Transverse colon (tissue), 4 donors: ENCODE measurements around the gene AURKAIP1. TPM values are rescaled to one million over a fixed set of nuclear protein-coding genes. Genes with fewer than 3 reads are reported as not detected.

ENCODE experiments used
- DNase-seq: peaks from one replicate; pipeline ENCODE4 v3.0.0-alpha.2; 2019
- H3K27ac ChIP-seq, 4 donors: fragments of 200-600 bp; sonication (generic); 2 replicates each; pipeline ENCODE4 v1.5.1; 2016 to 2018; ENCODE audit warnings: inconsistent platforms in 4 of 4
- H3K27me3 ChIP-seq: fragments of 200-600 bp; sonication (generic); 2 replicates; pipeline ENCODE4 v1.5.1; 2017; ENCODE audit warnings: inconsistent platforms
- H3K36me3 ChIP-seq, 4 donors: fragments of 200-600 bp; sonication (generic); 2 replicates each; pipeline ENCODE4 v1.5.1; 2017 to 2019; ENCODE audit warnings: inconsistent platforms in 4 of 4
- H3K4me1 ChIP-seq, 4 donors: fragments of 200-600 bp; sonication (generic); 2 replicates each; pipeline ENCODE4 v1.5.1; 2017 to 2020; ENCODE audit warnings: inconsistent platforms in 4 of 4
- H3K4me3 ChIP-seq, 4 donors: fragments of 200-600 bp; sonication (generic); 1 replicate in 1 of 4; 2 replicates in 3 of 4; pipeline versions ENCODE4 v1.5.1 to v1.6.1; 2017 to 2019; ENCODE audit warnings: inconsistent platforms in 4 of 4
- H3K9me3 ChIP-seq, 2 donors: fragments of 200-600 bp; sonication (generic); 2 replicates each; pipeline ENCODE4 v1.5.1; 2017 to 2019; ENCODE audit warnings: inconsistent platforms in 2 of 2
- CTCF ChIP-seq, 5 experiments: fragments of 200-600 bp in 3 of 5; fragments of 450-650 bp in 2 of 5; sonication (generic) in 3 of 5; IDR thresholded peaks; 1 replicate in 2 of 5; 2 replicates in 3 of 5; pipeline ENCODE4 v1.5.1; 2016 to 2017; ENCODE audit warnings: antibody characterized with exemption in 5 of 5, inconsistent platforms in 3 of 5, mild to moderate bottlenecking in 2 of 5, moderate library complexity in 1 of 5
- EP300 ChIP-seq: sonication (generic); formaldehyde crosslinking; IDR thresholded peaks from one replicate; pipeline ENCODE4 v1.6.1; 2017; ENCODE audit warnings: antibody characterized with exemption, low read depth
- POLR2A ChIP-seq: fragments of 450-650 bp; IDR thresholded peaks from one replicate; pipeline ENCODE4 v1.6.1; 2016; ENCODE audit warnings: antibody characterized with exemption, mild to moderate bottlenecking, moderate library complexity
- POLR2AphosphoS5 ChIP-seq, 3 donors: sonication (generic); formaldehyde crosslinking; IDR thresholded peaks; one replicate each; pipeline ENCODE4 v1.6.1; 2016; ENCODE audit warnings: antibody characterized with exemption in 3 of 3
- WGBS, 2 donors: methylation state at CpG; one replicate each; pipeline ENCODE4 v1.1.5; 2018; ENCODE audit warnings: low coverage in 1 of 2; 5-methylcytosine and 5-hydroxymethylcytosine counted together
- in situ Hi-C, 4 donors: fragments of 200-750 bp; cut with MboI; loops; one replicate each; pipeline versions ENCODE4 v1.15.0 to v1.15.1; 2017; ENCODE audit warnings: low sequenced_read_pairs in 3 of 4, low pct_ligation_motif_present in 1 of 4, low pct_unique_long_range_greater_than_20kb in 1 of 4
- intact Hi-C: fragments of 100-400 bp; cut with DNase I; formaldehyde crosslinking; loops from one replicate; pipeline ENCODE4 v1.15.1; 2023; ENCODE audit warnings: low total_unique reads
- total RNA-seq, 4 donors: library from RNA; depleted of rRNA; stranded (reverse); fragments of >200 nt; gene quantifications; one replicate each; pipeline ENCODE4 v1.1.0, GENCODE V29; 2016

The AURKAIP1 gene
- total RNA-seq, 4 donors from 2014 or later, result 110 to 197 (median 167) TPM

GRCh38 chr1:1324524-1325287 is 50.3 kb downstream of the AURKAIP1 start, which contains the start of the genes CPTP and INTS11:
CPTP (plus strand) TSS chr1:1324802; CDS start chr1:1326911, 2,109 bp downstream.
INTS11 (minus strand) TSS chr1:1324660; CDS start chr1:1324608, 52 bp downstream.
- WGBS, 2 donors, result 0% methylated on average over 29 of the region's 84 CpGs; no CpG with 5 or more reads in 1 of the 2 donors
- no peaks in the 10 kb centered on the region for H3K9me3 ChIP-seq
- intact Hi-C loops, result no loop called here
- TF ChIP-seq CTCF (IDR thresholded peaks at IDR 0.05) (no peak), POLR2A (peak; percentile 87), POLR2AphosphoS5 (IDR thresholded peaks at IDR 0.05) (peak; percentile 84 to 94 (median 86)), EP300 (no peak)
- peaks cover 24 to 31% (median 26%) of the 10 kb centered on the region in 4 donors for H3K4me1 ChIP-seq
- peak within 1 kb of the TSS; percentile 90 to 98 (median 92) for H3K27ac ChIP-seq
- DNase-seq, result peak; percentile 97
- no peaks in the 10 kb centered on the region for H3K27me3 ChIP-seq
- peaks cover 0 to 9% (median 0%) of the 10 kb centered on the region in 4 donors for H3K36me3 ChIP-seq
- in situ Hi-C loops, result no loop called here
- peak within 1 kb of the TSS; percentile 55 to 94 (median 88) for H3K4me3 ChIP-seq

GRCh38 chr1:1324084-1324523 is 50.9 kb downstream of the AURKAIP1 start:
- intact Hi-C loops (no loop called here), in situ Hi-C loops (no loop called here)
- 2% methylated on average over 19 of the region's 41 CpGs; no CpG with 5 or more reads in 1 of the 2 donors for WGBS, 2 donors
- no peaks in the 10 kb centered on the region for H3K9me3 ChIP-seq
- H3K36me3 ChIP-seq, result peaks cover 0 to 9% (median 0%) of the 10 kb centered on the region in 4 donors
- DNase-seq, result no peak
- TF ChIP-seq EP300 (no peak), CTCF (IDR thresholded peaks at IDR 0.05) (no peak)
- H3K4me1 ChIP-seq, result peaks cover 24 to 31% (median 26%) of the 10 kb centered on the region in 4 donors
- H3K27me3 ChIP-seq, result no peaks in the 10 kb centered on the region
- peak overlapping the region; percentile 55 to 94 (median 88) for H3K4me3 ChIP-seq
- H3K27ac ChIP-seq, result peak overlapping the region; percentile 90 to 98 (median 92)

Other genes with a start within 250 kb of the AURKAIP1 start
- under 1 TPM in 2 of 4 donors, not detected in 2; 0.40 to 0.48 TPM for gene TTLL10, start 201.3 kb downstream of the AURKAIP1 start, total RNA-seq
- 1 to 10 TPM in 2 of 4 donors, not detected in 2; 3.3 to 7.9 TPM for gene TNFRSF18, start 168.6 kb downstream of the AURKAIP1 start, total RNA-seq
- gene TNFRSF4, start 161.1 kb downstream of the AURKAIP1 start, total RNA-seq, result 1 to 10 TPM in 1 of 4 donors, under 1 TPM in 1, not detected in 2; 0.55 to 4.8 TPM
- gene SDF4, start 143.2 kb downstream of the AURKAIP1 start, total RNA-seq, result 100 to 1,000 TPM; 153 to 267 (median 226) TPM
- 10 to 100 TPM in 3 of 4 donors, 1 to 10 TPM in 1; 8.5 to 24.9 (median 12.2) TPM for gene B3GALT6, start 143.0 kb downstream of the AURKAIP1 start, total RNA-seq
- 10 to 100 TPM in 3 of 4 donors, not detected in 1; 11.9 to 52.8 (median 15.7) TPM for gene C1QTNF12, start 128.5 kb downstream of the AURKAIP1 start, total RNA-seq
- 100 to 1,000 TPM in 1 of 4 donors, 10 to 100 TPM in 3; 49.6 to 110 (median 59.1) TPM for gene UBE2J2, start 101.4 kb downstream of the AURKAIP1 start, total RNA-seq
- 1 to 10 TPM; 1.5 to 3.5 (median 2.4) TPM for gene SCNN1D, start 94.8 kb downstream of the AURKAIP1 start, total RNA-seq
- gene ACAP3, start 67.3 kb downstream of the AURKAIP1 start, total RNA-seq, result 100 to 1,000 TPM in 2 of 4 donors, 10 to 100 TPM in 2; 52.4 to 190 (median 99.5) TPM
- 10 to 100 TPM in 3 of 4 donors, 1 to 10 TPM in 1; 7.0 to 35.9 (median 20.5) TPM for gene PUSL1, start 66.6 kb downstream of the AURKAIP1 start, total RNA-seq
- gene INTS11, start 50.5 kb downstream of the AURKAIP1 start, total RNA-seq, result 100 to 1,000 TPM; 118 to 424 (median 140) TPM
- gene CPTP, start 50.4 kb downstream of the AURKAIP1 start, total RNA-seq, result 100 to 1,000 TPM in 1 of 4 donors, 10 to 100 TPM in 3; 48.0 to 134 (median 77.7) TPM
- 1 to 10 TPM in 2 of 4 donors, under 1 TPM in 1, not detected in 1; 0.40 to 2.0 (median 1.9) TPM for gene TAS1R3, start 43.9 kb downstream of the AURKAIP1 start, total RNA-seq
- gene DVL1, start 25.8 kb downstream of the AURKAIP1 start, total RNA-seq, result 100 to 1,000 TPM; 103 to 182 (median 115) TPM
- gene MXRA8, start 16.7 kb downstream of the AURKAIP1 start, total RNA-seq, result 100 to 1,000 TPM in 1 of 4 donors, 10 to 100 TPM in 3; 31.1 to 145 (median 57.1) TPM
- 100 to 1,000 TPM; 169 to 657 (median 349) TPM for gene CCNL2, start 24.1 kb upstream of the AURKAIP1 start, total RNA-seq
- 100 to 1,000 TPM in 1 of 4 donors, 10 to 100 TPM in 3; 40.0 to 183 (median 97.0) TPM for gene MRPL20, start 32.1 kb upstream of the AURKAIP1 start, total RNA-seq
- 1 to 10 TPM in 3 of 4 donors, under 1 TPM in 1; 0.80 to 4.5 (median 1.9) TPM for gene ANKRD65, start 46.1 kb upstream of the AURKAIP1 start, total RNA-seq
- gene VWA1, start 60.5 kb upstream of the AURKAIP1 start, total RNA-seq, result 10 to 100 TPM; 29.4 to 82.0 (median 51.6) TPM
- 1 to 10 TPM in 1 of 4 donors, under 1 TPM in 2, not detected in 1; 0.75 to 1.3 (median 1.00) TPM for gene ATAD3C, start 74.5 kb upstream of the AURKAIP1 start, total RNA-seq
- gene ATAD3B, start 96.6 kb upstream of the AURKAIP1 start, total RNA-seq, result 100 to 1,000 TPM in 1 of 4 donors, 10 to 100 TPM in 3; 15.6 to 269 (median 39.2) TPM
- 10 to 100 TPM; 14.6 to 34.4 (median 20.4) TPM for gene ATAD3A, start 137.0 kb upstream of the AURKAIP1 start, total RNA-seq
- 10 to 100 TPM in 1 of 4 donors, 1 to 10 TPM in 2, not detected in 1; 3.8 to 27.3 (median 4.2) TPM for gene TMEM240, start 165.4 kb upstream of the AURKAIP1 start, total RNA-seq
- gene SSU72, start 199.7 kb upstream of the AURKAIP1 start, total RNA-seq, result 100 to 1,000 TPM in 3 of 4 donors, 10 to 100 TPM in 1; 95.0 to 162 (median 136) TPM
- 1 to 10 TPM; 1.5 to 4.6 (median 3.7) TPM for gene FNDC10, start 224.9 kb upstream of the AURKAIP1 start, total RNA-seq
- gene MIB2, start 240.3 kb upstream of the AURKAIP1 start, total RNA-seq, result 100 to 1,000 TPM in 3 of 4 donors, 10 to 100 TPM in 1; 94.2 to 346 (median 224) TPM